Kidney (tissue), 14 donors: ENCODE data around the gene HABP2. TPM values are rescaled to one million over a fixed set of nuclear protein-coding genes. Genes with fewer than 3 reads are reported as not detected.

ENCODE experiments used
- DNase-seq, 5 donors: peaks; one replicate each; pipeline ENCODE4 v3.0.0-alpha.2; 2013 to 2020
- FAIRE-seq: peaks from 2 replicates; lab custom pipeline; 2012; peaks lifted over from hg19 to GRCh38; lab: Jason Lieb, UNC
- H3K27ac ChIP-seq, 2 donors: one replicate each; pipeline ENCODE4 v1.7.0; 2013; ENCODE audit warnings: low read depth in 2 of 2, low read length in 2 of 2, inconsistent platforms in 1 of 2
- H3K27me3 ChIP-seq: one replicate; pipeline ENCODE4 v1.7.1; 2013; ENCODE audit warnings: low read length, inconsistent platforms; ENCODE audit not compliant: control insufficient read depth, insufficient read depth
- H3K36me3 ChIP-seq, 3 donors: one replicate each; pipeline versions ENCODE4 v1.7.0 to v1.7.1; 2013; ENCODE audit warnings: low read length in 3 of 3, control low read depth in 1 of 3, inconsistent platforms in 1 of 3; ENCODE audit not compliant: insufficient read depth in 3 of 3, control insufficient read depth in 2 of 3
- H3K4me1 ChIP-seq, 3 donors: one replicate each; pipeline versions ENCODE4 v1.7.0 to v1.7.1; 2013; ENCODE audit warnings: low read length in 3 of 3, inconsistent platforms in 1 of 3, low read depth in 1 of 3; ENCODE audit not compliant: control insufficient read depth in 2 of 3, insufficient read depth in 2 of 3
- H3K4me3 ChIP-seq, 3 donors: one replicate each; pipeline versions ENCODE4 v1.7.0 to v1.8.1; 2013; ENCODE audit warnings: low read length in 3 of 3, control low read depth in 1 of 3, inconsistent platforms in 1 of 3
- H3K9ac ChIP-seq, 3 donors: one replicate each; pipeline versions ENCODE4 v1.7.0 to v1.7.1; 2013; ENCODE audit warnings: low read length in 3 of 3, control low read depth in 1 of 3, inconsistent platforms in 1 of 3
- H3K9me3 ChIP-seq, 3 donors: one replicate each; pipeline versions ENCODE4 v1.7.0 to v1.7.1; 2013; ENCODE audit warnings: low read length in 3 of 3, control low read depth in 1 of 3, inconsistent platforms in 1 of 3; ENCODE audit not compliant: control insufficient read depth in 2 of 3, insufficient read depth in 1 of 3
- intact Hi-C: fragments of 100-400 bp; cut with DNase I; formaldehyde crosslinking; loops from one replicate; pipeline ENCODE4 v1.11.1; 2022
- polyA plus RNA-seq: library from polyadenylated mRNA; stranded (reverse); fragments of 350-450 nt; fragmentation: Illumina TruSeq; extraction: RNeasy Lipid Tissue Mini Kit (QIAGEN cat#74804); gene quantifications from one replicate; pipeline ENCODE4 v1.2.3, GENCODE V29; 2014; ENCODE audit warnings: low read depth, low replicate concordance; ENCODE audit not compliant: insufficient read depth
- total RNA-seq: library from RNA; stranded (reverse); fragmentation: NEBNext Ultra II Directional; extraction: Animal tissue kit (Norgen Biotek cat#: 25700); gene quantifications from one replicate; pipeline ENCODE4 v1.2.1, GENCODE V29; 2021
- TF ChIP-seq, protein P1 (sequence below): IDR thresholded peaks from 3 replicates; pipeline ENCODE4 v1.5.1; 2012; ENCODE audit warnings: mild to moderate bottlenecking, moderate library complexity, borderline replicate concordance; ENCODE audit not compliant: insufficient read depth; ENCODE audit errors: extremely low read depth
- donor health status: control.
- donor health status: control.
- donor health status: control.
- donor health status: control.
- donor health status: control.
- donor health status: DM: yes; HTN: yes; CAD: no.
- donor health status: Normal renal cell carcinoma (clear cell type).

The HABP2 gene
- total and polyA plus RNA-seq, 2 donors from 2014 or later = 25.6 to 27.4 TPM

GRCh38 chr10:113625461-113626186 is 72.8 kb downstream of the HABP2 start:
- FAIRE-seq (no peak), DNase-seq (no peak)
- Histone ChIP-seq H3K9me3 (no peaks in the 10 kb centered on the region), H3K4me3 (no peak overlapping the region), H3K27me3 (no peaks in the 10 kb centered on the region), H3K27ac (no peak overlapping the region), H3K9ac (no peak overlapping the region), H3K36me3 (no peaks in the 10 kb centered on the region), H3K4me1 (no peaks in the 10 kb centered on the region)
- TF ChIP-seq, protein P1, sequence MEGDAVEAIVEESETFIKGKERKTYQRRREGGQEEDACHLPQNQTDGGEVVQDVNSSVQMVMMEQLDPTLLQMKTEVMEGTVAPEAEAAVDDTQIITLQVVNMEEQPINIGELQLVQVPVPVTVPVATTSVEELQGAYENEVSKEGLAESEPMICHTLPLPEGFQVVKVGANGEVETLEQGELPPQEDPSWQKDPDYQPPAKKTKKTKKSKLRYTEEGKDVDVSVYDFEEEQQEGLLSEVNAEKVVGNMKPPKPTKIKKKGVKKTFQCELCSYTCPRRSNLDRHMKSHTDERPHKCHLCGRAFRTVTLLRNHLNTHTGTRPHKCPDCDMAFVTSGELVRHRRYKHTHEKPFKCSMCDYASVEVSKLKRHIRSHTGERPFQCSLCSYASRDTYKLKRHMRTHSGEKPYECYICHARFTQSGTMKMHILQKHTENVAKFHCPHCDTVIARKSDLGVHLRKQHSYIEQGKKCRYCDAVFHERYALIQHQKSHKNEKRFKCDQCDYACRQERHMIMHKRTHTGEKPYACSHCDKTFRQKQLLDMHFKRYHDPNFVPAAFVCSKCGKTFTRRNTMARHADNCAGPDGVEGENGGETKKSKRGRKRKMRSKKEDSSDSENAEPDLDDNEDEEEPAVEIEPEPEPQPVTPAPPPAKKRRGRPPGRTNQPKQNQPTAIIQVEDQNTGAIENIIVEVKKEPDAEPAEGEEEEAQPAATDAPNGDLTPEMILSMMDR = no peak
- intact Hi-C loops = no loop called here

- intact Hi-C loops = no loop called here
- H3K9me3 ChIP-seq = no peaks in the 10 kb centered on the region
- H3K36me3 ChIP-seq = no peaks in the 10 kb centered on the region
- FAIRE-seq (no peak), DNase-seq (no peak)
- H3K27ac ChIP-seq = no peak overlapping the region
- H3K9ac ChIP-seq = no peak overlapping the region
- TF ChIP-seq, protein P1 = no peak
- H3K27me3 ChIP-seq = no peaks in the 10 kb centered on the region
- H3K4me1 ChIP-seq = peaks cover 0 to 2% (median 2%) of the 10 kb centered on the region in 3 donors
- no peak overlapping the region for H3K4me3 ChIP-seq
Observed at GRCh38 chr10:113626809-113627355, 74.0 kb downstream of the HABP2 start.

- no peak for FAIRE-seq
- H3K27ac ChIP-seq = no peak overlapping the region
Observed at GRCh38 chr10:113627836-113628235, 75.0 kb downstream of the HABP2 start.

More at GRCh38 chr10:113627836-113628235, 75.0 kb downstream of the HABP2 start:
- H3K9me3 ChIP-seq = no peaks in the 10 kb centered on the region
- intact Hi-C loops = no loop called here
- no peak overlapping the region for H3K9ac ChIP-seq
- no peaks in the 10 kb centered on the region for H3K36me3 ChIP-seq
- DNase-seq = no peak
- H3K4me1 ChIP-seq = peaks cover 0 to 6% (median 2%) of the 10 kb centered on the region in 3 donors
- H3K4me3 ChIP-seq = no peak overlapping the region
- TF ChIP-seq, protein P1 = no peak
- no peaks in the 10 kb centered on the region for H3K27me3 ChIP-seq
